GM12875 (cell line): ENCODE data around the gene TPRG1.

ENCODE experiments used
- H3K4me3 ChIP-seq: one replicate; pipeline ENCODE4 v1.5.1; 2011; ENCODE audit warnings: low read depth, low read length, control low read depth
- CTCF ChIP-seq: IDR thresholded peaks from 2 replicates; pipeline ENCODE4 v1.5.1; 2011; ENCODE audit warnings: low read depth, mild to moderate bottlenecking, control low read depth, inconsistent platforms, low read length, moderate library complexity, borderline replicate concordance; ENCODE audit not compliant: insufficient read depth

Gene TPRG1

DNA sequence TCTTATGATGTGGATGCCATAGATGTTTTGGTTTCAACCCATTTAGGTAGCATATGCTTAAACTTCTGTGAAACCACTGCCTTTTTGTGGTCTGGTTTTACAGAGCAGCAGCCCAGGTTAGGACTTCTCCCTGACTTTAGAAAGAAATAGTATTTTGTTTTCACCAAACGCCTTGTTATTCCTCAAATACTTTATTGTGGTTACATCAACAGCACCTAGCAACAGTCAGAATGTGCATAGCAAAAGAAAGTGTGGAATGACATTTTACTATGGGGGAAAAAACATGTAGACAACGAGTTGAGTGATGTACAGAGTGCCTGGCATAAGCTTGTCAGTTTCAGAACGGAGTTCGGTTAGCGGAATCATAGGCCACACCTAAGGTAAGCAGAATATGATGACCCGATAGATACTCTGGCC is 159.2 kb downstream of the TPRG1 start:
- no peak for TF ChIP-seq CTCF
- H3K4me3 ChIP-seq = no peak overlapping the region

- H3K4me3 ChIP-seq = no peak overlapping the region
- no peak for TF ChIP-seq CTCF
These were observed 162.5 kb downstream of the TPRG1 start for GRCh38 chr3:189334064-189334920.

DNA sequence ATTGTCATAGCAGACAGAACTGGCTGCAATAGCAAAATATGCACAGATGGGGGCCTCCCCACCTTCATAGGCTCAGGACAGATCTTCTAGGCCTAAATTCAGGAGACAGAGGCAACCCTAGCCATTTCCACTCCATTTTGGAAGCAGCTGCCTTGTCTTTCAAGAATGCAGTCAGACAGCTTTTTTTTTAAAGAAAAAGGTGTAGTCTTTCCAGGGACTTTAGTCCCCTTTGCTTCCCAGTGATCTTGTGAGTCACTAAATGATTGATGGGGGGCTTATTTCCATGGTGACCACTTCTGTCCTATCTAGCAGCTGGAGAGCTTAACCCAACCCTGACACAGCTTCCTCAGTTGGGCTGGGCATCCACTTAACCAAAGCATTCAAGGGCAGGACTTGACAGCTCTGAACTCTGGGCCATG is 165.9 kb downstream of the TPRG1 start:
- no peak for TF ChIP-seq CTCF
- no peak overlapping the region for H3K4me3 ChIP-seq

- no peak for TF ChIP-seq CTCF
- H3K4me3 ChIP-seq = no peak overlapping the region
These were observed 166.6 kb downstream of the TPRG1 start for GRCh38 chr3:189338366-189338765.

- no peak overlapping the region for H3K4me3 ChIP-seq
- TF ChIP-seq CTCF = no peak
These were observed 168.2 kb downstream of the TPRG1 start for GRCh38 chr3:189339996-189340395.

GRCh38 chr3:189340680-189341460 is 169.1 kb downstream of the TPRG1 start:
- no peak overlapping the region for H3K4me3 ChIP-seq
- peak; percentile 41 for TF ChIP-seq CTCF
